HCT116 (cell line): Measurements from ENCODE around the gene NFKB1.

Source experiments
- EGR1 ChIP-seq: IDR thresholded peaks from 2 replicates; pipeline ENCODE4 v1.6.1; 2012; ENCODE audit warnings: low read depth
- EZH2 ChIP-seq: fragments of 200-600 bp; sonication (generic); IDR thresholded peaks from 2 replicates; pipeline ENCODE4 v1.6.1; 2017; ENCODE audit warnings: antibody characterized with exemption, mixed run types
- EZH2phosphoT487 ChIP-seq: fragments of 200-600 bp; IDR thresholded peaks from 2 replicates; pipeline ENCODE4 v1.6.1; 2018; ENCODE audit warnings: antibody characterized with exemption, borderline replicate concordance
- POLR2AphosphoS5 ChIP-seq: IDR thresholded peaks from 2 replicates; pipeline ENCODE4 v1.6.1; 2011; ENCODE audit warnings: mild to moderate bottlenecking, low read depth, low read length, moderate library complexity
- TCF7L2 ChIP-seq: IDR thresholded peaks from 2 replicates; pipeline ENCODE4 v1.7.0; 2011; ENCODE audit warnings: borderline replicate concordance, inconsistent platforms; ENCODE audit not compliant: insufficient read depth, insufficient read length; ENCODE audit errors: extremely low read depth
- ZNF274 ChIP-seq: fragments of 200-500 bp; sonication (Bioruptor generic); IDR thresholded peaks from 2 replicates; pipeline ENCODE4 v1.6.1; 2014; ENCODE audit warnings: mild to moderate bottlenecking, low read depth, low read length, inconsistent platforms
- TF ChIP-seq, protein P1 (sequence below): IDR thresholded peaks from 2 replicates; pipeline ENCODE4 v1.6.1; 2012; ENCODE audit warnings: low read depth
- TF ChIP-seq, protein P2 (sequence below), 3 experiments: fragments of 200-600 bp in 1 of 3; sonication (generic) in 1 of 3; IDR thresholded peaks in 2 of 3; conservative IDR thresholded peaks in 1 of 3; 2 replicates each; pipeline ENCODE4 v1.5.1; 2012 to 2017; ENCODE audit warnings: low read depth in 2 of 3, low read length in 2 of 3, antibody characterized with exemption in 1 of 3, borderline replicate concordance in 1 of 3, control low read depth in 1 of 3, mild to moderate bottlenecking in 1 of 3, mixed read lengths in 1 of 3, mixed run types in 1 of 3, moderate library complexity in 1 of 3; ENCODE audit not compliant: insufficient read depth in 1 of 3
- TF ChIP-seq, protein P3 (sequence below): IDR thresholded peaks from 2 replicates; pipeline ENCODE4 v1.6.1; 2012

DNA sequence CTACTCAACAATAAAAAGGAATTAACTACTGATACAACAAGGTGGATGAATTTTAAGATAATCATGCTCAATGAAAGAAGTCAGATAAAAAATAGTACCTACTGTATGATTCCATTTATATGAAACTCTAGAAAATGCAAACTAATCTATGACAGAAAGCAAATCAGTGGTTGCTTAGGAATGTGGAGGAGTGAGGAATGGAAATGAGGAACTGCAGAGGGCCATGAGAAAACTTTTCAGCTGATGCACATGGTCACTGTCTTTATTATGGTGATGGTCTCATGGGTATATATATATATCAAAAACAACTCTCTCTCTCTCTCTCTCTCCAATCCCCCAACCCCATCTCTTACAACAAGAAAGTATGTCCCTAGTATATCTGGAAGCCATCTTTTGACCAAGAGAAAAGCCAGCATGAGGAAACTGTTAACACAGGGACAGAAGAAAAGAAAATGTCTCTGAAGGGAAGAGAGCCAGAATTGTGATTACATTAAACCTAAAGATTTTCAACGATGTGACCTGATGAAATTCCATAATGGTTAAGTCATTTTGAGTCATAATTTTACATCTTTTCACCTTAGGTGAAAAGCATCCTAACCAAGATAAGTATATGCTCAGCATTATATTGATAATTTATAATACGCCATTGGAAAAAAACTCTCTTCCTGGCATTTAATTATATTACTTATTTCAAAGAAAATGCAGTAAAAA is 8.5 kb upstream of the NFKB1 start:
- TF ChIP-seq, protein P1, sequence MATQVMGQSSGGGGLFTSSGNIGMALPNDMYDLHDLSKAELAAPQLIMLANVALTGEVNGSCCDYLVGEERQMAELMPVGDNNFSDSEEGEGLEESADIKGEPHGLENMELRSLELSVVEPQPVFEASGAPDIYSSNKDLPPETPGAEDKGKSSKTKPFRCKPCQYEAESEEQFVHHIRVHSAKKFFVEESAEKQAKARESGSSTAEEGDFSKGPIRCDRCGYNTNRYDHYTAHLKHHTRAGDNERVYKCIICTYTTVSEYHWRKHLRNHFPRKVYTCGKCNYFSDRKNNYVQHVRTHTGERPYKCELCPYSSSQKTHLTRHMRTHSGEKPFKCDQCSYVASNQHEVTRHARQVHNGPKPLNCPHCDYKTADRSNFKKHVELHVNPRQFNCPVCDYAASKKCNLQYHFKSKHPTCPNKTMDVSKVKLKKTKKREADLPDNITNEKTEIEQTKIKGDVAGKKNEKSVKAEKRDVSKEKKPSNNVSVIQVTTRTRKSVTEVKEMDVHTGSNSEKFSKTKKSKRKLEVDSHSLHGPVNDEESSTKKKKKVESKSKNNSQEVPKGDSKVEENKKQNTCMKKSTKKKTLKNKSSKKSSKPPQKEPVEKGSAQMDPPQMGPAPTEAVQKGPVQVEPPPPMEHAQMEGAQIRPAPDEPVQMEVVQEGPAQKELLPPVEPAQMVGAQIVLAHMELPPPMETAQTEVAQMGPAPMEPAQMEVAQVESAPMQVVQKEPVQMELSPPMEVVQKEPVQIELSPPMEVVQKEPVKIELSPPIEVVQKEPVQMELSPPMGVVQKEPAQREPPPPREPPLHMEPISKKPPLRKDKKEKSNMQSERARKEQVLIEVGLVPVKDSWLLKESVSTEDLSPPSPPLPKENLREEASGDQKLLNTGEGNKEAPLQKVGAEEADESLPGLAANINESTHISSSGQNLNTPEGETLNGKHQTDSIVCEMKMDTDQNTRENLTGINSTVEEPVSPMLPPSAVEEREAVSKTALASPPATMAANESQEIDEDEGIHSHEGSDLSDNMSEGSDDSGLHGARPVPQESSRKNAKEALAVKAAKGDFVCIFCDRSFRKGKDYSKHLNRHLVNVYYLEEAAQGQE: no peak
- no peak for TF ChIP-seq ZNF274
- no peak for TF ChIP-seq TCF7L2
- TF ChIP-seq, protein P2, sequence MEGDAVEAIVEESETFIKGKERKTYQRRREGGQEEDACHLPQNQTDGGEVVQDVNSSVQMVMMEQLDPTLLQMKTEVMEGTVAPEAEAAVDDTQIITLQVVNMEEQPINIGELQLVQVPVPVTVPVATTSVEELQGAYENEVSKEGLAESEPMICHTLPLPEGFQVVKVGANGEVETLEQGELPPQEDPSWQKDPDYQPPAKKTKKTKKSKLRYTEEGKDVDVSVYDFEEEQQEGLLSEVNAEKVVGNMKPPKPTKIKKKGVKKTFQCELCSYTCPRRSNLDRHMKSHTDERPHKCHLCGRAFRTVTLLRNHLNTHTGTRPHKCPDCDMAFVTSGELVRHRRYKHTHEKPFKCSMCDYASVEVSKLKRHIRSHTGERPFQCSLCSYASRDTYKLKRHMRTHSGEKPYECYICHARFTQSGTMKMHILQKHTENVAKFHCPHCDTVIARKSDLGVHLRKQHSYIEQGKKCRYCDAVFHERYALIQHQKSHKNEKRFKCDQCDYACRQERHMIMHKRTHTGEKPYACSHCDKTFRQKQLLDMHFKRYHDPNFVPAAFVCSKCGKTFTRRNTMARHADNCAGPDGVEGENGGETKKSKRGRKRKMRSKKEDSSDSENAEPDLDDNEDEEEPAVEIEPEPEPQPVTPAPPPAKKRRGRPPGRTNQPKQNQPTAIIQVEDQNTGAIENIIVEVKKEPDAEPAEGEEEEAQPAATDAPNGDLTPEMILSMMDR (IDR thresholded peaks at IDR 0.05 in 2 of 3, conservative IDR thresholded peaks at IDR 0.05 in 1 of 3; ENCODE audit: borderline replicate concordance in 1 of 3, insufficient read depth in 1 of 3, low read depth in 2 of 3, low read length in 2 of 3): no peak
- TF ChIP-seq, protein P3, sequence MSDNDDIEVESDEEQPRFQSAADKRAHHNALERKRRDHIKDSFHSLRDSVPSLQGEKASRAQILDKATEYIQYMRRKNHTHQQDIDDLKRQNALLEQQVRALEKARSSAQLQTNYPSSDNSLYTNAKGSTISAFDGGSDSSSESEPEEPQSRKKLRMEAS: no peak
- no peak for TF ChIP-seq EZH2phosphoT487
- no peak for TF ChIP-seq EZH2
- no peak for TF ChIP-seq EGR1
- TF ChIP-seq POLR2AphosphoS5: no peak
